IgD-negative memory B cell (primary cell): ENCODE measurements around the gene SEMA3D. TPM values are rescaled to one million over a fixed set of nuclear protein-coding genes. Genes with fewer than 3 reads are reported as not detected.

Source experiments
- H3K27ac Mint-ChIP-seq, 3 donors: one replicate each; pipeline ENCODE4 v1.8.0; 2020 to 2022; ENCODE audit warnings: mild to moderate bottlenecking in 3 of 3, mixed read lengths in 3 of 3, moderate library complexity in 1 of 3
- H3K27me3 Mint-ChIP-seq: one replicate; pipeline ENCODE4 v1.8.0; 2021; ENCODE audit warnings: mixed read lengths
- H3K36me3 Mint-ChIP-seq: one replicate; pipeline ENCODE4 v1.8.0; 2020; ENCODE audit warnings: mild to moderate bottlenecking, mixed read lengths
- H3K4me1 Mint-ChIP-seq, 3 donors: one replicate each; pipeline ENCODE4 v1.8.0; 2020 to 2022; ENCODE audit warnings: mixed read lengths in 3 of 3, mild to moderate bottlenecking in 1 of 3
- H3K4me3 Mint-ChIP-seq, 4 donors: one replicate each; pipeline ENCODE4 v1.8.0; 2020 to 2022; ENCODE audit warnings: mild to moderate bottlenecking in 4 of 4, mixed read lengths in 4 of 4, moderate library complexity in 3 of 4
- H3K9me3 Mint-ChIP-seq, 3 donors: one replicate each; pipeline ENCODE4 v1.8.0; 2020 to 2021; ENCODE audit warnings: mixed read lengths in 3 of 3, mild to moderate bottlenecking in 1 of 3
- polyA plus RNA-seq: library from polyadenylated mRNA; unstranded; fragments of 300-500 nt; fragmentation: Illumina TruSeq; gene quantifications from one replicate; pipeline ENCODE4 v1.2.3, GENCODE V29; 2021

Gene SEMA3D
- polyA plus RNA-seq, 1 donor from 2014 or later = not detected

- Mint-ChIP-seq H3K9me3 (no peaks in the 10 kb centered on the region), H3K36me3 (no peaks in the 10 kb centered on the region), H3K4me3 (no peak overlapping the region), H3K4me1 (peaks cover 0 to 4% (median under 1%) of the 10 kb centered on the region in 3 donors), H3K27ac (no peak overlapping the region), H3K27me3 (no peaks in the 10 kb centered on the region)
Observed at GRCh38 chr7:85165263-85165662, 21.6 kb downstream of the SEMA3D start.

- Mint-ChIP-seq H3K4me1 (peaks cover 1 to 7% (median 2%) of the 10 kb centered on the region in 3 donors), H3K27ac (no peak overlapping the region), H3K9me3 (peaks cover 0 to 3% (median 1%) of the 10 kb centered on the region in 3 donors), H3K36me3 (no peaks in the 10 kb centered on the region), H3K4me3 (no peak overlapping the region), H3K27me3 (no peaks in the 10 kb centered on the region)
Observed at GRCh38 chr7:85164376-85164775, 22.5 kb downstream of the SEMA3D start.

DNA sequence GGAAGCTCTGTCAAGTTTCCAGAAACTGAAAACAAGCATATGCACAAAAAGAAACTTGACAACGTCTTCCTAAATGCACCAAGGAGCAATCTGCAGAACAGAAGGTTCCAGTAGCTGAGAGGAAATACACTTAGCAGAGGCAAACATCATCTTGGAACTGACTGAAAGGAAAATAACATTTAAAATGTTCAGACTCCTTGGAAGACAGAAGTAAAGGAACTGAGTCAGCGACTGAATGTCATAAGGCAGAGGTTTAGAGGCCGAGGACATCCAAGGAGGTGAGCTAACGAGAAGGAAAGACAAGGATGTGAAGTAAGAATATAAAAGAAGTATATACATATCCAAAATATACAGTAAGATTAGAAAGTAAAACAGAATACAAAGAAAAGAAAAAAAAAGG is 24.1 kb downstream of the SEMA3D start:
- H3K4me1 Mint-ChIP-seq = peaks cover 1 to 7% (median 2%) of the 10 kb centered on the region in 3 donors
- H3K36me3 Mint-ChIP-seq = no peaks in the 10 kb centered on the region
- peaks cover 0 to 6% (median 1%) of the 10 kb centered on the region in 3 donors for H3K9me3 Mint-ChIP-seq
- H3K27me3 Mint-ChIP-seq = no peaks in the 10 kb centered on the region
- no peak overlapping the region for H3K27ac Mint-ChIP-seq
- no peak overlapping the region for H3K4me3 Mint-ChIP-seq

GRCh38 chr7:85160223-85160622 is 26.6 kb downstream of the SEMA3D start:
- Mint-ChIP-seq H3K9me3 (peaks cover 0 to 6% (median 1%) of the 10 kb centered on the region in 3 donors), H3K4me3 (peak overlapping the region in 1 of 4 donors; percentile 25), H3K36me3 (no peaks in the 10 kb centered on the region), H3K4me1 (peaks cover 1 to 7% (median 2%) of the 10 kb centered on the region in 3 donors), H3K27ac (no peak overlapping the region), H3K27me3 (no peaks in the 10 kb centered on the region)

GRCh38 chr7:85159003-85159402 is 27.9 kb downstream of the SEMA3D start:
- Mint-ChIP-seq H3K27ac (no peak overlapping the region), H3K9me3 (peaks cover 0 to 6% (median 1%) of the 10 kb centered on the region in 3 donors), H3K4me3 (no peak overlapping the region), H3K36me3 (no peaks in the 10 kb centered on the region), H3K27me3 (no peaks in the 10 kb centered on the region), H3K4me1 (peaks cover 1 to 7% (median 2%) of the 10 kb centered on the region in 3 donors)

DNA sequence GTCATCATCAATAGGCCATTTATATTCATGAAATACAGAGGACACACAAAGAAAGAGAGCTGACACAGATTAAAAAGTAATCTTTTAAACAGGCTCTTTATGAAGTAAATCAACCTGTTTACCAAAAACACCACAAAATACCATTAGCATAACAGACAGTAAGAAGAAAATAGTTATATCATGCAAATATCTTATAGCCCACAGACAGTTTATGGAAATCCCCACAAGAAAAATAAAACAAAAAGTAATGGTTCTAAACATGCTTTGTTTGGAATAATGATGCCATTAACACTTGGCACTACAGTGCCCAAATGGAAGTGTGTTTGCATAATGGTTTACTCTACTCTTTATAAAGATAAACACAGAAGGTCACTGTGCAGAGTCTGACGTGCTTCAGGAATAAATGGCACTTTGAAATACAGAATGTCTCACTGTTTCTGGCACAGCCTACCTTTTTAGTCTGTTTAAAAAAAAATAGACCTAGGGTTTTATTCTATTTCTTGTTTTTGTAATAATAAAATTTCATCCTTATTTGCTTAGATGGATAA is 30.1 kb downstream of the SEMA3D start:
- peaks cover 1 to 7% (median 2%) of the 10 kb centered on the region in 3 donors for H3K4me1 Mint-ChIP-seq

DNA sequence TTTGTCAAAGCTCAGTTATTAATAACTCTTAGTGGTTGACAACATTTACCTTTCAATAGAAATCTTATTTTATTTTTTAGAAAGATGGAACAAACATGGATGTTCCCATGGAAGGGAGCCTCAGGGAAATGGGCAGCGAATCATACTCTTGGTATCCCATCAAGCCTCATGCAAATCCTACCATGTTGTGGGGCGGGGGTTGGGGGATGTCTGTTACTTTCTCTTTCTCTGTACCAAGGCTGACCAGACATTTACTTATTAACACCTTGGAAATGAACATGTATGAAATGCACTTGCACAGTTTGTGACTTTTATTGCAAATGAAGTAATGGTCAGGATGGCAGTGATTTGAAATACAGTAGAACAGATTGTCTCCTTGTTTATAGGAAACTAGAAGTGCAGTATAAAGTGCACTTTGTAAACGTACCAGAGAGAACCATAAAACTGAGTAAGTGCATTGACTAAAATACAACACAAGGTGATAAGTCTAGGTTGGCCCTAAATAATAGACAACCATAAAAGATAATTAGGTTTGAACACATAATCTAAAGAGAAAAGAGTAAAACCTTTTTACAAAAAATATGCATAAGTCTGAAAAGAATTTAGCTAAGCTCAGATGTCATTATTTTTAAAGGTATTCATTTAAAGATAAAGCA is 32.4 kb downstream of the SEMA3D start:
- no peaks in the 10 kb centered on the region for H3K36me3 Mint-ChIP-seq
- H3K4me3 Mint-ChIP-seq = no peak overlapping the region
- peaks cover 0 to 3% (median 0%) of the 10 kb centered on the region in 3 donors for H3K9me3 Mint-ChIP-seq
- H3K27ac Mint-ChIP-seq = no peak overlapping the region
- no peaks in the 10 kb centered on the region for H3K27me3 Mint-ChIP-seq
- no peaks in the 10 kb centered on the region for H3K4me1 Mint-ChIP-seq

More for the DNA sequence above, 30.1 kb downstream of the SEMA3D start:
- H3K9me3 Mint-ChIP-seq = peaks cover 0 to 6% (median 1%) of the 10 kb centered on the region in 3 donors
- no peaks in the 10 kb centered on the region for H3K27me3 Mint-ChIP-seq
- H3K27ac Mint-ChIP-seq = no peak overlapping the region
- no peak overlapping the region for H3K4me3 Mint-ChIP-seq
- no peaks in the 10 kb centered on the region for H3K36me3 Mint-ChIP-seq

DNA sequence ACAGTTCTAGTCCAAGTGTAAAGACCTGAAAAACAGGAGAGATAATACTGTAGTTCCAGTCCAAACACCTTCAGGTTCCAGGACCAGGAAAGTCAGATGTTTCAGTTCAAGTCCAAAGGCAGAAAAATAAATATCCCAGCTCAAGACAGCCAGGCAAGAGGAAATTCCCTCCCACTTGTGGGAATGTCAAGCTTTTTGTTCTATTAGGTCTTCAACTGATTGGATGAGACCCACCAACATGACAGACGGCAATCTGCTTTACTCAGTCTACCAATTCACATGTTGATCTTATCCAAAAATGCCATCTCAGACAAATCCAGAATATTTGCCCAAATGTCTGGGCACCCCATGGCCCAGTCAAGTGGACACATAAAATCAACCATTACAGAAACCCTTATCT is 33.1 kb downstream of the SEMA3D start:
- H3K9me3 Mint-ChIP-seq = no peaks in the 10 kb centered on the region
- H3K4me1 Mint-ChIP-seq = no peaks in the 10 kb centered on the region
- no peaks in the 10 kb centered on the region for H3K36me3 Mint-ChIP-seq
- H3K27ac Mint-ChIP-seq = no peak overlapping the region
- no peak overlapping the region for H3K4me3 Mint-ChIP-seq
- H3K27me3 Mint-ChIP-seq = no peaks in the 10 kb centered on the region

GRCh38 chr7:85150624-85151023 is 36.2 kb downstream of the SEMA3D start:
- no peak overlapping the region for H3K4me3 Mint-ChIP-seq
- H3K4me1 Mint-ChIP-seq = no peaks in the 10 kb centered on the region
- H3K9me3 Mint-ChIP-seq = no peaks in the 10 kb centered on the region
- H3K36me3 Mint-ChIP-seq = no peaks in the 10 kb centered on the region
- no peaks in the 10 kb centered on the region for H3K27me3 Mint-ChIP-seq
- no peak overlapping the region for H3K27ac Mint-ChIP-seq

DNA sequence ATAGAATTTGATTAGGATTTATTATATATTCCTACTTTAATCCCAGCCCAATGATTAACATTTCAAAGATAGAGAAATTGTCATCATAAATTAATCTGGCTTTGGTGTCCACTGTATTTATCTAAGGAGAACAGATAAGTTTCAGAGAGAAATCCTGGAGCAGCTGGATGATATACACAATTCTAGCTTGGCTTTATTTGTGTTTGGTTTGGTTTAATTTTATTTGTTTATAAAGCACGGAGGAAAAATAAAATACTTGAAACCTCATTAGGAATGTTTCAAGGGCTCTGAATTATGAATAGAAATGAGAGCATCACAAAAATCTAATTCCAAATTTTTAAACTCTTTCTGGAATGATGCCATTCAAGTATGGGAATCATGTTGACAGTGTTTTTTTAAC is 42.1 kb downstream of the SEMA3D start:
- Mint-ChIP-seq H3K4me3 (no peak overlapping the region), H3K27me3 (no peaks in the 10 kb centered on the region)

DNA sequence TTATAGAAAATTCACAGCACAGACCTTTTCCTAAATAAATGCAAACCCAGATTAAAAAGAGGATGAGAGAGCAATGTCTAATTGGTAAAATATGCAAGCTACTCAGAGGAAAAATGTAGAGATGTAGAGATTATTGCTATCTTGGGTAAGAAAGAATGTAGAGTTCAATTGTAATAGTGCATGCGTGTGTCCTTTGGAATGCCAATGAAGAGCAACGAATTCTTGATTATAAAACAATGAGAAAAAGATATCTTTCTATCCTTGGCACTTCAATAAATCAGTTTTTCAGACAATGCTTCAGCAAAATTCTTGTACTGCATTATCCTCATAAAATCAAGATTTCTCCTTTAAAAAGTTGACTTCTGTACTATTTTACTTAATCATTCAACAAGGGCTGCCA is 50.9 kb downstream of the SEMA3D start:
- no peak overlapping the region for H3K27ac Mint-ChIP-seq
- H3K27me3 Mint-ChIP-seq = no peaks in the 10 kb centered on the region
- no peaks in the 10 kb centered on the region for H3K36me3 Mint-ChIP-seq
- H3K4me1 Mint-ChIP-seq = no peaks in the 10 kb centered on the region
- H3K4me3 Mint-ChIP-seq = no peak overlapping the region
- H3K9me3 Mint-ChIP-seq = no peaks in the 10 kb centered on the region

More for the DNA sequence above, 42.1 kb downstream of the SEMA3D start:
- Mint-ChIP-seq H3K9me3 (no peaks in the 10 kb centered on the region), H3K36me3 (no peaks in the 10 kb centered on the region), H3K4me1 (no peaks in the 10 kb centered on the region), H3K27ac (no peak overlapping the region)

DNA sequence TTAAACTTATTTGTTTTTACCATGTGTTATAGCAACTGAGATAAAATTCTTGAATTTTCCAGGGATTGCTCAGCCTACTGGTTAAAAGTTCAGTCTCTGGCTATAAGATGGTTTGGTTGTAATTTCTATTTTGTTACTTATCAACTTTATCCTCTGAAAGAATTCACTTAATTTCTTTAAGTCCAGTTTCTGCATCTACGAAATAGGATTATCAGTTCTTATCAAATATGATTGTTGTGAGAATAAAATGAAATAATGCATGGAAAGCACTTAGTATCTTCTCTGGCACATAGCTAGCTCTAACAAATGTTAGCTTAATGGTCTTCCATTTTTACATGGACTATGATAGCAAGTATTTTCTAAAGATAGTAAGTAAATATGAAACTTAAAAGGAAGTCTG is 53.3 kb downstream of the SEMA3D start:
- Mint-ChIP-seq H3K9me3 (no peaks in the 10 kb centered on the region), H3K4me3 (no peak overlapping the region), H3K27me3 (no peaks in the 10 kb centered on the region), H3K4me1 (no peaks in the 10 kb centered on the region), H3K27ac (no peak overlapping the region), H3K36me3 (no peaks in the 10 kb centered on the region)

DNA sequence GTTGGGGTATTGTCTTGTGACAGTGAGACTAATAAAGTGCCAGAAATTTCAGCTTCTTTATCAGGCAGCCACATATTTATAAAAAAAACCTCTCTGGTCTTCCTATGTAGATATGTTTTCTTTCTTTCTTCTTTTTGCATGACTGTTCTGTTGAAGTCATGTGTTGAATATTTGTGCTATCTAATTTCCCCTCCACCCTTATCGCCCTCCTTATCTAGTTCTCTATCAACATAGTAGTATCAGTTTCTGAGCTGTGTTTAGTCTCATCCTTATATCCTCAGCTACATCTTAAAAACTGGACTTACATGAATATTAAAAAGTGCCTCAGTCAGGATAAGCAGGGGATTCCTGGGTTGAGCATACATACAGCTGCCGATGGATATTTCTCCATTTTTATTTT is 53.9 kb downstream of the SEMA3D start:
- no peaks in the 10 kb centered on the region for H3K9me3 Mint-ChIP-seq
- no peaks in the 10 kb centered on the region for H3K36me3 Mint-ChIP-seq
- H3K27ac Mint-ChIP-seq = no peak overlapping the region
- H3K27me3 Mint-ChIP-seq = no peaks in the 10 kb centered on the region
- H3K4me1 Mint-ChIP-seq = no peaks in the 10 kb centered on the region
- H3K4me3 Mint-ChIP-seq = no peak overlapping the region

DNA sequence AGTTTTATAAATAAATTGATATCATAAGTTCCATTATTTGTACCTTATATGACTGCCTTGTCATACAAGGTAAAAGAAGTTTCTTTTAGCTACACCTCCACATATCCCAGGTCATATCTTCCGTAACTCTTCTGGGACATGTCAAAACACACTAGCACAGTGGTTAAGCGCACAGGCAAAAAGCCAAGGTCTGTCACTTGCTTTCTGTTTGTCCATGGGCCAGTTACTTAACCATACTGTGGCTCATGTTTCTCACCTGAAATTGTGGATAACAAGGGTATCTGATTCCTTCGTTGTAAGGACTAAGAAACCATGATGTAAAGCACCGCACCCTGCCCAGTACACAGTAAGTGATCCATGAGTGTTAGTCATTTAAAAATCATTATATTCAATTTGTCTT is 56.2 kb downstream of the SEMA3D start:
- Mint-ChIP-seq H3K36me3 (no peaks in the 10 kb centered on the region), H3K27me3 (no peaks in the 10 kb centered on the region), H3K4me3 (no peak overlapping the region), H3K9me3 (no peaks in the 10 kb centered on the region), H3K27ac (no peak overlapping the region), H3K4me1 (no peaks in the 10 kb centered on the region)

DNA sequence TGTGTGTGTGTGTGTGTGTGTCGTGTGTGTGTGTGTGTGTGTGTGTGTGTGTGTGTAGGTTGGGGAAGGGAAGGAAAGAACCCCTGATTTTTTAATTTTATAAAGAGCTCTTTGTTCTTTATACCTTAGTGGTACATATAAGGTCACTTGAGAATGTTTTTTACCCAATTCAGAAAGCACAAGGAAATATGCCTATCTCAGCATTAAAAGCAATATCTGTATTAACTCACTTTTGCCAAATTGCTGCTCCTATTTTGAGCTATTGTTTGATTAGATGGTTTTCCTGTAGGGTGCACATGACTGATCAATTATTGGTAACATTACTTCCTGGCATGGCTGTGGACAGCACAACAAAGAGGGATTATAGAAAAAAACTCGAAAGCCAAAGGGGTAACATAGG is 60.5 kb downstream of the SEMA3D start:
- no peaks in the 10 kb centered on the region for H3K36me3 Mint-ChIP-seq
- H3K27ac Mint-ChIP-seq = no peak overlapping the region
- no peaks in the 10 kb centered on the region for H3K27me3 Mint-ChIP-seq
- no peak overlapping the region for H3K4me3 Mint-ChIP-seq
- H3K9me3 Mint-ChIP-seq = no peaks in the 10 kb centered on the region
- H3K4me1 Mint-ChIP-seq = no peaks in the 10 kb centered on the region

DNA sequence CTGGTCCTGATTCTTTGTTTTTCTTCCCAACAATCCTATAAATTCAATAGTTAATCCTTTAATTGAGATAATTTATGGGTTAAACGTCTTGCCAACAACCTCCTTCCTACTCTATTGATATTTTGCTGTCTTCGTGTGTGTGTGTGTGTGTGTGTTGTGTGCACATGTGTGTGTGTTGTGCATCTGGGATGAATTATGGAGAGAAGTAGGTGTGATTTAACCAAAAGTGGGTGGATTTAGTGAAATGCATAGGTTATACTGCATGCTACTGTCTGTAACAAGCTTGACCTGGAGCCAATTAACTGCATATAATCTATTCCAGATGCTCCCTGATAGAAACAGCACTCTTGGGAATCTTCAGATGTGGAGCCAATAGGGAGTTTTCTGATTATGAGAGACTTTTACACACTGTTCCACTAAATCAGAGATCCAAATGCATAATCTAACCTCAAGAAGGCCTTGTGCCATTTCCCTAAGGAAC is 61.2 kb downstream of the SEMA3D start:
- H3K4me3 Mint-ChIP-seq = no peak overlapping the region
- H3K27ac Mint-ChIP-seq = no peak overlapping the region
- H3K4me1 Mint-ChIP-seq = no peaks in the 10 kb centered on the region
- no peaks in the 10 kb centered on the region for H3K27me3 Mint-ChIP-seq
- no peaks in the 10 kb centered on the region for H3K36me3 Mint-ChIP-seq
- H3K9me3 Mint-ChIP-seq = no peaks in the 10 kb centered on the region
